GM18868 (cell line): ENCODE measurements around the gene NTRK2.
"Not testable (repeated sequence)": the region's sequence is repeated elsewhere in the genome, so short reads cannot be mapped to it uniquely, and the experiment has no call there.

Experiments
- ATAC-seq: cut with Tn5 transposase; IDR thresholded peaks from one replicate; pipeline ENCODE4 v1.9.1; 2021; ENCODE audit warnings: mild to moderate bottlenecking, moderate library complexity; ENCODE audit not compliant: unreplicated experiment

The NTRK2 gene

GRCh38 chr9:85046475-85046874 is 376.9 kb downstream of the NTRK2 start:
- ATAC-seq: no peak

GRCh38 chr9:85053206-85053786 is 383.8 kb downstream of the NTRK2 start:
- ATAC-seq: no peak

- no peak for ATAC-seq
Measured at GRCh38 chr9:85054017-85054416, 384.5 kb downstream of the NTRK2 start.

GRCh38 chr9:85055506-85056202 is 386.1 kb downstream of the NTRK2 start:
- ATAC-seq: peak; percentile 59

GRCh38 chr9:85056203-85056572 is 386.7 kb downstream of the NTRK2 start:
- ATAC-seq: peak; percentile 73

GRCh38 chr9:85061969-85062368 is 392.4 kb downstream of the NTRK2 start:
- ATAC-seq: no peak

- no peak for ATAC-seq
Measured at GRCh38 chr9:85062385-85063022, 393.0 kb downstream of the NTRK2 start.

- peak; percentile 46 for ATAC-seq
Measured at GRCh38 chr9:85064811-85065371, 395.4 kb downstream of the NTRK2 start.

- ATAC-seq: peak; percentile 79
Measured at GRCh38 chr9:85067792-85068191, 398.3 kb downstream of the NTRK2 start.

GRCh38 chr9:85069421-85069820 is 399.9 kb downstream of the NTRK2 start:
- not testable (repeated sequence) for ATAC-seq
